SK-N-SH treated with all-trans-retinoic acid at 6 μM for 48 hours (cell line): ENCODE measurements around the gene DNM1.

ENCODE experiments used
- ATAC-seq: fragments of 200-7000 bp; cut with Tn5 transposase; 3 replicates; pipeline ENCODE4 v1.9.1; 2020; ENCODE audit warnings: mild to moderate bottlenecking, moderate library complexity
- ARNTL ChIP-seq: fragments of 450-650 bp; formaldehyde crosslinking; IDR thresholded peaks from 2 replicates; pipeline ENCODE4 v1.5.0; 2020; ENCODE audit warnings: low read depth, mild to moderate bottlenecking, moderate library complexity, borderline replicate concordance
- BACH2 ChIP-seq: fragments of 250-450 bp; sonication (Bioruptor Pico); IDR thresholded peaks from 2 replicates; pipeline ENCODE4 v1.9.0; 2021; ENCODE audit warnings: mild to moderate bottlenecking, borderline replicate concordance
- CSDC2 ChIP-seq: fragments of 250-450 bp; sonication (Bioruptor Pico); IDR thresholded peaks from 2 replicates; pipeline ENCODE4 v1.5.0; 2020; ENCODE audit warnings: mild to moderate bottlenecking, moderate library complexity
- ESRRG ChIP-seq: fragments of 250-450 bp; sonication (Bioruptor Pico); IDR thresholded peaks from 2 replicates; pipeline ENCODE4 v1.6.1; 2021; ENCODE audit warnings: mild to moderate bottlenecking
- GLIS3 ChIP-seq: fragments of 250-450 bp; sonication (Bioruptor Pico); IDR thresholded peaks from 2 replicates; pipeline ENCODE4 v1.5.0; 2020; ENCODE audit warnings: mild to moderate bottlenecking, moderate library complexity
- ISL1 ChIP-seq: fragments of 250-450 bp; sonication (Bioruptor Pico); IDR thresholded peaks from 2 replicates; pipeline ENCODE4 v2.1.2; 2022; ENCODE audit warnings: mild to moderate bottlenecking, moderate library complexity
- OSR1 ChIP-seq: fragments of 250-450 bp; sonication (Bioruptor Pico); IDR thresholded peaks from 2 replicates; pipeline ENCODE4 v1.8.0; 2022; ENCODE audit warnings: moderate library complexity, mild to moderate bottlenecking, inconsistent platforms
- PPARA ChIP-seq: fragments of 250-450 bp; sonication (Bioruptor Pico); IDR thresholded peaks from 2 replicates; pipeline ENCODE4 v1.5.0; 2020; ENCODE audit warnings: mild to moderate bottlenecking, borderline replicate concordance
- RARB ChIP-seq: fragments of 250-450 bp; sonication (Bioruptor Pico); IDR thresholded peaks from 2 replicates; pipeline ENCODE4 v1.8.0; 2021; ENCODE audit warnings: mild to moderate bottlenecking, moderate library complexity
- SNAI2 ChIP-seq: fragments of 250-450 bp; sonication (Bioruptor Pico); IDR thresholded peaks from 2 replicates; pipeline ENCODE4 v1.5.0; 2020; ENCODE audit warnings: mild to moderate bottlenecking, moderate library complexity
- TOX ChIP-seq: fragments of 250-450 bp; sonication (Bioruptor Pico); IDR thresholded peaks from 2 replicates; pipeline ENCODE4 v1.8.0; 2021; ENCODE audit warnings: mild to moderate bottlenecking, moderate library complexity, borderline replicate concordance
- ZC3H10 ChIP-seq: fragments of 250-450 bp; sonication (Bioruptor Pico); IDR thresholded peaks from 2 replicates; pipeline ENCODE4 v1.5.1; 2021; ENCODE audit warnings: mild to moderate bottlenecking, moderate library complexity
- ZFP3 ChIP-seq: fragments of 250-450 bp; sonication (Bioruptor Pico); IDR thresholded peaks from 2 replicates; pipeline ENCODE4 v1.5.0; 2020; ENCODE audit warnings: mild to moderate bottlenecking, moderate library complexity
- ZFP30 ChIP-seq: fragments of 450-650 bp; formaldehyde crosslinking; IDR thresholded peaks from 2 replicates; pipeline ENCODE4 v1.5.0; 2022; ENCODE audit warnings: mild to moderate bottlenecking, moderate library complexity
- ZNF565 ChIP-seq: fragments of 450-650 bp; formaldehyde crosslinking; conservative IDR thresholded peaks from 2 replicates; pipeline ENCODE4 v1.5.0; 2020; ENCODE audit warnings: low read depth, mild to moderate bottlenecking, moderate library complexity
- ZNF70 ChIP-seq: fragments of 450-650 bp; formaldehyde crosslinking; IDR thresholded peaks from 2 replicates; pipeline ENCODE4 v1.5.0; 2020; ENCODE audit warnings: mild to moderate bottlenecking, moderate library complexity
- ZNF8 ChIP-seq: fragments of 450-650 bp; formaldehyde crosslinking; IDR thresholded peaks from 2 replicates; pipeline ENCODE4 v1.5.0; 2020; ENCODE audit warnings: mild to moderate bottlenecking, moderate library complexity
- TF ChIP-seq, protein P1 (sequence below): fragments of 250-450 bp; sonication (Bioruptor Pico); IDR thresholded peaks from 2 replicates; pipeline ENCODE4 v1.8.0; 2021; ENCODE audit warnings: low read depth, mild to moderate bottlenecking, moderate library complexity, borderline replicate concordance
- TF ChIP-seq, protein P2 (sequence below): fragments of 250-450 bp; sonication (Bioruptor Pico); IDR thresholded peaks from 2 replicates; pipeline ENCODE4 v1.8.0; 2020; ENCODE audit warnings: mild to moderate bottlenecking, moderate library complexity, borderline replicate concordance
- TF ChIP-seq, protein P3 (sequence below): fragments of 250-450 bp; sonication (Bioruptor Pico); IDR thresholded peaks from 2 replicates; pipeline ENCODE4 v1.5.1; 2021; ENCODE audit warnings: mild to moderate bottlenecking, moderate library complexity
- TF ChIP-seq, protein P4 (sequence below): fragments of 250-450 bp; sonication (Bioruptor Pico); IDR thresholded peaks from 2 replicates; pipeline ENCODE4 v1.5.1; 2020; ENCODE audit warnings: low read depth, mild to moderate bottlenecking, moderate library complexity

DNM1 gene

DNA sequence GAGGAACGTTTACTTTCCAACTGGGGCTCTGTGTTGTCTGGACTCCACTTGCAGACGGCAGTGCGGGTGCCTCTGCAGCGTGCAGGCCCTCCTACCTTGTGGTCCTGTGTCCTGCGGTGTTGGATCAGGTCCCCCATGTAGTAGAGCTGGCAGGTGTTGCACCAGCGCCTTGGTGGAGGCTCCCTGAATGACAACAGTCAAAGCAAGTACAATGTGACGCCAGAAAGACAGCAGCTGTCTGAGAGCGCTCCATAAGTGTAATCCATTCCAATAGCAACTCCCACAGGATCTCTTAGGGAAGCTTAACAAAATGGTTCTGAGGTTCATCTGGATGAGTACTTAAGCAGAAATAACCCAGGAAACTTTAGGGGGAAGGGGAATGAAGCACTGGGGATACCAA is 33.3 kb upstream of the DNM1 start:
- no peak for TF ChIP-seq ISL1 (CRISPR knock-in tag)
- no peak for TF ChIP-seq ZC3H10 (CRISPR knock-in tag)
- TF ChIP-seq SNAI2 (CRISPR knock-in tag) = no peak
- TF ChIP-seq ZNF565 (CRISPR knock-in tag) = no peak
- ATAC-seq = no peak

DNA sequence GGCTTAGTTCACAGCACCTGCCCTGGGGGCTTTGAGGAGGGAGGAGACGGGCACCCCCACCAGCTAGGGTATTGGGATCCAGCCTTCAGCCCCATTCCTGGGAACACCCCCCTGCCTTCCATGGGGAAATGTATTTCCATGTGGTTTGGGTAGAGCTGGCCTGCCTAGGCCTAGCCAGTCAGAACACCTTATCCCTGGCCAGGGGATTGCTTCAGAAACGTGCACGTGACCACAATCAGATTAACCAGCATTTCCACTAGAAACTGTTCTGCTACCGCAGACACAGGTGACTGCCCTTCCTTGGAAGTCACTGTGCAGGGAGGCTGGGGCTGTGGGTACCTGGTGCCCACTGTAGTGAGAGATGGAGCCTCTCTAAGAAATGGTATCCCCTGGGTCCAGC is 29.1 kb upstream of the DNM1 start:
- TF ChIP-seq ZC3H10 (CRISPR knock-in tag) (no peak), TOX (CRISPR knock-in tag) (no peak), ZFP3 (CRISPR knock-in tag) (no peak), PPARA (CRISPR knock-in tag) (no peak), ESRRG (CRISPR knock-in tag) (no peak), ISL1 (CRISPR knock-in tag) (no peak)
- ATAC-seq = no peak

DNA sequence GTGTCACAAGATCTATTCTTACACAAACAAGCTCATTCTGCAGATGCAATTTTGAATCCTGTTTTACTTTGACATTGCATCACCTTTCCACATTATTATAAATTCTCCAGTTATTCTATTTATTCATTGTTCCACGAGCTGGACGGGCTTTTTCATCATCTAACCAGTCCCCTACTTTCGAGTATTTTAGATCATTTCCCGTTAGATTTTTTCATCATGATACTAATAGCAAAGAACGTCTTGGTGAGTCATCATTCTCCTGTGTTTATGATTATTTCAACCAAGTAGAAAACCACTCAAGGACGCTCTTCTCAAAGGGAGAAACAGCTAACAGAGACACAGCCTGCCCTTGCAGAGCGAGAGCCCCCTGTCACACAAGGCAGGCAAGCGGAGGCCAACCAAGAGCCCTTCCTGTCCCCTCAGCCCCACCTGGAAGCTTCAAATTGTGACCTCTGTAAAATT is 28.0 kb upstream of the DNM1 start:
- peak; percentile 78 for ATAC-seq
- TF ChIP-seq CSDC2 (CRISPR knock-in tag) (no peak), ARNTL (CRISPR knock-in tag) (no peak), ZNF70 (CRISPR knock-in tag) (no peak), ZFP30 (CRISPR knock-in tag) (no peak), SNAI2 (CRISPR knock-in tag) (no peak), ZC3H10 (CRISPR knock-in tag) (no peak), ZNF8 (CRISPR knock-in tag) (no peak), ZNF565 (CRISPR knock-in tag) (no peak), GLIS3 (CRISPR knock-in tag) (no peak), ESRRG (CRISPR knock-in tag) (no peak), BACH2 (CRISPR knock-in tag) (no peak), RARB (CRISPR knock-in tag) (no peak), TOX (CRISPR knock-in tag) (no peak), OSR1 (CRISPR knock-in tag) (no peak)
- TF ChIP-seq, protein P1, sequence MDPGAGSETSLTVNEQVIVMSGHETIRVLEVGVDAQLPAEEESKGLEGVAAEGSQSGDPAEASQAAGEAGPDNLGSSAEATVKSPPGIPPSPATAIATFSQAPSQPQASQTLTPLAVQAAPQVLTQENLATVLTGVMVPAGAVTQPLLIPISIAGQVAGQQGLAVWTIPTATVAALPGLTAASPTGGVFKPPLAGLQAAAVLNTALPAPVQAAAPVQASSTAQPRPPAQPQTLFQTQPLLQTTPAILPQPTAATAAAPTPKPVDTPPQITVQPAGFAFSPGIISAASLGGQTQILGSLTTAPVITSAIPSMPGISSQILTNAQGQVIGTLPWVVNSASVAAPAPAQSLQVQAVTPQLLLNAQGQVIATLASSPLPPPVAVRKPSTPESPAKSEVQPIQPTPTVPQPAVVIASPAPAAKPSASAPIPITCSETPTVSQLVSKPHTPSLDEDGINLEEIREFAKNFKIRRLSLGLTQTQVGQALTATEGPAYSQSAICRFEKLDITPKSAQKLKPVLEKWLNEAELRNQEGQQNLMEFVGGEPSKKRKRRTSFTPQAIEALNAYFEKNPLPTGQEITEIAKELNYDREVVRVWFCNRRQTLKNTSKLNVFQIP = no peak
- TF ChIP-seq, protein P2, sequence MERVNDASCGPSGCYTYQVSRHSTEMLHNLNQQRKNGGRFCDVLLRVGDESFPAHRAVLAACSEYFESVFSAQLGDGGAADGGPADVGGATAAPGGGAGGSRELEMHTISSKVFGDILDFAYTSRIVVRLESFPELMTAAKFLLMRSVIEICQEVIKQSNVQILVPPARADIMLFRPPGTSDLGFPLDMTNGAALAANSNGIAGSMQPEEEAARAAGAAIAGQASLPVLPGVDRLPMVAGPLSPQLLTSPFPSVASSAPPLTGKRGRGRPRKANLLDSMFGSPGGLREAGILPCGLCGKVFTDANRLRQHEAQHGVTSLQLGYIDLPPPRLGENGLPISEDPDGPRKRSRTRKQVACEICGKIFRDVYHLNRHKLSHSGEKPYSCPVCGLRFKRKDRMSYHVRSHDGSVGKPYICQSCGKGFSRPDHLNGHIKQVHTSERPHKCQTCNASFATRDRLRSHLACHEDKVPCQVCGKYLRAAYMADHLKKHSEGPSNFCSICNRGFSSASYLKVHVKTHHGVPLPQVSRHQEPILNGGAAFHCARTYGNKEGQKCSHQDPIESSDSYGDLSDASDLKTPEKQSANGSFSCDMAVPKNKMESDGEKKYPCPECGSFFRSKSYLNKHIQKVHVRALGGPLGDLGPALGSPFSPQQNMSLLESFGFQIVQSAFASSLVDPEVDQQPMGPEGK = no peak
- TF ChIP-seq, all 23 proteins: peak for 0

DNA sequence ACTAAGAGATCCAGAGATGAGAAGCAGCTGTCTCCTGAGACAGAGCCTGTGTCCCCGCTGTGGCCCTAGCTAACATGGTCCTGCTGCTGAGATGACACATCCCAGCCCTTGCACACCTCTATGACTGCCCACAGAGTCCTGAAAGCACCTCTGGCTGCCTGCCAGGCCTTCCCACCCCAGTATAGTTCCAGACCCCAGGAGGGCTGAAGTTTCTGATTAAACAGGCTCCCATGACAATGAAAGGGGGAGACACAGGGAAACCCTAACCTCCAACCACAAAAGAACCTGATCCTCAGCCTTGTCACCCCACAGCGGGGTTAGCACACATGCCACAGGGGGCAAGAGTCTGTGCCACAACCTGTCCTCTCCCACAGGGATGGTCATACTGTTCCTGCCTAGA is 27.5 kb upstream of the DNM1 start:
- ATAC-seq = peak; percentile 36
- TF ChIP-seq RARB (CRISPR knock-in tag) (no peak), SNAI2 (CRISPR knock-in tag) (no peak), OSR1 (CRISPR knock-in tag) (no peak), ESRRG (CRISPR knock-in tag) (no peak), TOX (CRISPR knock-in tag) (no peak), ZC3H10 (CRISPR knock-in tag) (no peak)

DNA sequence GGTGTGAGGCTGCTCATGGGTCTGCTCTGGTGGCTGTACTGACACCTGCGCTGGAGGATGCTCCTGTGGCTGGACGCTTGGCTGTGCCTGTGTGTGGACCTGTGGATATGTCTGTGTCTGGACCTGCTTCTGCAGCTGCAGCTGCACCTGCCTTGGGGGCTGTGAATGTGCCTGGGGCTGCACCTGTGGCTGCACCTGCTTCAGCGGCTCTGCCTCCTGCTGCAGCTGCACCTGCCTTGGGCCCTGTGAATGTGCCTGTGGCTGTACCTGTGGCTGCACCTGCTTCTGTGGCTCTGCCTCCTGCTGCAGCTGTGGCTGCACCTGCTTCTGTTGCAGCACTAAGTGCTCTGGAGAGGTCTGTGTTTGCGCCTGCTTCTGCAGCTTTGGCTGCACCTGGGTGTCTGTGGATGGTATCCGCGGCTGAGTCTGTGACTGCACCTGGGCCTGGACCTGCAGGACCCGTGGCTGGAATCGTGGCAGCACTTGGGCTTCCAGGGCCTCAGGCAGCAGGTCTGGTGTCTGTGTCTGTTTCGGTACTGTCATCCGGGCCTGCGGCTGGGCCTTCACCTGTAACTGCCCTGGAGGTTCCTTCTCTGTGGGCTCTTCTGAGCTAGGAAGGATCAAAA is 24.3 kb upstream of the DNM1 start:
- no peak for TF ChIP-seq ZNF70 (CRISPR knock-in tag)
- no peak for ATAC-seq

DNA sequence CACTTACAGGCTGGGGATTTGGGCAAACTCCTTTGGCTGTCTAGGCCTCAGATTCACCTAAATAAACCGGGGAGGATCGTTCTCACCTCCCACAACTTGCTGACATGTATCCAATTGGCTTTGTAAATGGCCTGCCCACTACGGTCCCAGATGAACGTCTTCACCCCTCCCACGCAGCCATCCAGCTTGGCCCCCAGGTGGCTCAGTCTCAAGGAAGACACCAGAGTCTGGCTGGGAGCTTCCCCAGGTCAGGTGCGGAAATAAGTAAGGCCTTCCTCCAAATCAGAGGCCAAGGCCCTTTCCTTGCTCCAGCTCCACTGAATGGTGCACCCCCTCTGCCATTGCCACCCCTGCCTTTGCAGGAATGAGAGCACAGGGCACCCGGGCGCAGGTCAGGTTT is 23.2 kb upstream of the DNM1 start:
- no peak for ATAC-seq
- TF ChIP-seq OSR1 (CRISPR knock-in tag) (no peak), SNAI2 (CRISPR knock-in tag) (no peak), RARB (CRISPR knock-in tag) (no peak), GLIS3 (CRISPR knock-in tag) (no peak)
- TF ChIP-seq, protein P2 = no peak
- TF ChIP-seq, protein P3, sequence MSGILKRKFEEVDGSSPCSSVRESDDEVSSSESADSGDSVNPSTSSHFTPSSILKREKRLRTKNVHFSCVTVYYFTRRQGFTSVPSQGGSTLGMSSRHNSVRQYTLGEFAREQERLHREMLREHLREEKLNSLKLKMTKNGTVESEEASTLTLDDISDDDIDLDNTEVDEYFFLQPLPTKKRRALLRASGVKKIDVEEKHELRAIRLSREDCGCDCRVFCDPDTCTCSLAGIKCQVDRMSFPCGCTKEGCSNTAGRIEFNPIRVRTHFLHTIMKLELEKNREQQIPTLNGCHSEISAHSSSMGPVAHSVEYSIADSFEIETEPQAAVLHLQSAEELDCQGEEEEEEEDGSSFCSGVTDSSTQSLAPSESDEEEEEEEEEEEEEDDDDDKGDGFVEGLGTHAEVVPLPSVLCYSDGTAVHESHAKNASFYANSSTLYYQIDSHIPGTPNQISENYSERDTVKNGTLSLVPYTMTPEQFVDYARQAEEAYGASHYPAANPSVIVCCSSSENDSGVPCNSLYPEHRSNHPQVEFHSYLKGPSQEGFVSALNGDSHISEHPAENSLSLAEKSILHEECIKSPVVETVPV (CRISPR knock-in tag) = no peak
- TF ChIP-seq, protein P4, sequence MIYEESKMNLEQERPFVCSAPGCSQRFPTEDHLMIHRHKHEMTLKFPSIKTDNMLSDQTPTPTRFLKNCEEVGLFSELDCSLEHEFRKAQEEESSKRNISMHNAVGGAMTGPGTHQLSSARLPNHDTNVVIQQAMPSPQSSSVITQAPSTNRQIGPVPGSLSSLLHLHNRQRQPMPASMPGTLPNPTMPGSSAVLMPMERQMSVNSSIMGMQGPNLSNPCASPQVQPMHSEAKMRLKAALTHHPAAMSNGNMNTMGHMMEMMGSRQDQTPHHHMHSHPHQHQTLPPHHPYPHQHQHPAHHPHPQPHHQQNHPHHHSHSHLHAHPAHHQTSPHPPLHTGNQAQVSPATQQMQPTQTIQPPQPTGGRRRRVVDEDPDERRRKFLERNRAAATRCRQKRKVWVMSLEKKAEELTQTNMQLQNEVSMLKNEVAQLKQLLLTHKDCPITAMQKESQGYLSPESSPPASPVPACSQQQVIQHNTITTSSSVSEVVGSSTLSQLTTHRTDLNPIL (CRISPR knock-in tag) = no peak
